Panc1 (cell line): ENCODE data around the gene SSH2. TPM values are rescaled to one million over a fixed set of nuclear protein-coding genes. Genes with fewer than 3 reads are reported as not detected.

Source experiments
- ATAC-seq: fragments of 200-7000 bp; cut with Tn5 transposase; 2 replicates; pipeline ENCODE4 v1.9.1; 2020; ENCODE audit warnings: mild to moderate bottlenecking, moderate library complexity
- BruUV-seq: library from RNA; stranded (reverse); fragments of 400-500 nt; replicated peaks from 2 replicates; lab custom pipeline; 2021; lab: Mats Ljungman, UMichigan
- CTCF ChIA-PET: fragments of 300-600 bp; sonication (Branson Sonifier 250); formaldehyde crosslinking; loops from one replicate; lab custom pipeline; 2022; ENCODE audit warnings: antibody characterized with exemption; lab: Charles Lee
- POLR2A ChIA-PET: fragments of 300-600 bp; sonication (Branson Sonifier 250); formaldehyde crosslinking; loops from one replicate; lab custom pipeline; 2022; ENCODE audit warnings: antibody characterized with exemption; lab: Charles Lee
- DNase-seq: peaks from one replicate; pipeline ENCODE4 v3.0.0-alpha.2; 2010; ENCODE audit warnings: low read depth, low spot score
- H3K27ac ChIP-seq: 2 replicates; pipeline ENCODE4 v1.5.1; 2011; ENCODE audit warnings: mild to moderate bottlenecking, low read length, inconsistent platforms
- H3K27me3 ChIP-seq: fragments of 200-500 bp; sonication (Bioruptor generic); 2 replicates; pipeline ENCODE4 v1.6.0; 2014; ENCODE audit warnings: low read length, inconsistent platforms; ENCODE audit not compliant: control insufficient read depth, insufficient read depth
- H3K36me3 ChIP-seq: fragments of 200-500 bp; sonication (Bioruptor generic); 2 replicates; pipeline ENCODE4 v1.5.1; 2014; ENCODE audit warnings: inconsistent platforms, mild to moderate bottlenecking, low read length, moderate library complexity; ENCODE audit not compliant: control insufficient read depth, insufficient read depth
- H3K4me1 ChIP-seq: 2 replicates; pipeline ENCODE4 v1.5.1; 2011; ENCODE audit warnings: inconsistent platforms, mild to moderate bottlenecking, low read length, moderate library complexity; ENCODE audit not compliant: control insufficient read depth, insufficient read depth
- H3K4me3 ChIP-seq, 2 experiments: 2 replicates each; pipeline ENCODE4 v1.5.1; 2011 to 2012; ENCODE audit warnings: low read depth in 2 of 2, low read length in 2 of 2, mild to moderate bottlenecking in 2 of 2, inconsistent platforms in 1 of 2, moderate library complexity in 1 of 2
- H3K9me3 ChIP-seq: fragments of 200-500 bp; sonication (Bioruptor generic); 2 replicates; pipeline ENCODE4 v1.5.1; 2014; ENCODE audit warnings: low read depth, mild to moderate bottlenecking, inconsistent platforms, low read length, moderate library complexity; ENCODE audit not compliant: control insufficient read depth, insufficient read depth
- CTCF ChIP-seq: fragments of 450-650 bp; IDR thresholded peaks from 2 replicates; pipeline ENCODE4 v1.5.1; 2017; ENCODE audit warnings: mild to moderate bottlenecking
- POLR2AphosphoS5 ChIP-seq: IDR thresholded peaks from 2 replicates; pipeline ENCODE4 v1.6.1; 2012; ENCODE audit warnings: mild to moderate bottlenecking, low read depth, low read length, moderate library complexity
- REST ChIP-seq, 2 experiments: IDR thresholded peaks; 2 replicates each; pipeline ENCODE4 v1.6.1; 2011 to 2012; ENCODE audit warnings: low read depth in 2 of 2, control low read depth in 1 of 2, low read length in 1 of 2, mild to moderate bottlenecking in 1 of 2, moderate library complexity in 1 of 2; ENCODE audit not compliant: insufficient read depth in 1 of 2
- SIN3A ChIP-seq: IDR thresholded peaks from 2 replicates; pipeline ENCODE4 v1.6.1; 2012; ENCODE audit warnings: low read depth, mild to moderate bottlenecking, low read length, moderate library complexity, borderline replicate concordance; ENCODE audit not compliant: insufficient read depth
- TCF7L2 ChIP-seq: IDR thresholded peaks from 2 replicates; pipeline ENCODE4 v1.6.1; 2011; ENCODE audit warnings: mild to moderate bottlenecking, low read depth, low read length, inconsistent platforms
- in situ Hi-C: cut with HindIII; loops from 2 replicates; pipeline ENCODE4 v1.10.0; 2016; ENCODE audit warnings: low sequenced_read_pairs, low pct_unique_long_range_greater_than_20kb
- intact Hi-C: fragments of 100-400 bp; cut with micrococcal nuclease; formaldehyde crosslinking; loops from one replicate; pipeline ENCODE4 v1.10.0; 2022; ENCODE audit not compliant: unreplicated experiment
- total RNA-seq: library from RNA; stranded (reverse); gene quantifications from one replicate; pipeline ENCODE4 v1.2.1, GENCODE V29; 2021; ENCODE audit not compliant: unreplicated experiment

The SSH2 gene
- total RNA-seq, 1 experiment from 2014 or later: 30.6 TPM

- Histone ChIP-seq H3K4me3 (no peak overlapping the region), H3K27me3 (no peaks in the 10 kb centered on the region), H3K9me3 (no peaks in the 10 kb centered on the region), H3K4me1 (peaks cover 2% of the 10 kb centered on the region; the same call in 1 of the 2 replicates), H3K36me3 (no peaks in the 10 kb centered on the region), H3K27ac (no peak overlapping the region)
- ChIA-PET CTCF (no interaction called here), POLR2A (no interaction called here)
- DNase-seq: no peak
- BruUV-seq: no TSS peak
- TF ChIP-seq TCF7L2 (no peak), SIN3A (no peak), CTCF (no peak), REST (IDR thresholded peaks at IDR 0.05; ENCODE audit: insufficient read depth in 1 of 2, low read depth in 2 of 2, low read length in 1 of 2) (no peak), POLR2AphosphoS5 (no peak)
- intact Hi-C loops: no loop called here
- no peak for ATAC-seq
- in situ Hi-C loops: no loop called here
Measured at GRCh38 chr17:29740017-29740416, 190.0 kb downstream of the SSH2 start.

GRCh38 chr17:29734640-29735039 lies 195.4 kb downstream of the SSH2 start:
- in situ Hi-C loops (no loop called here), intact Hi-C loops (no loop called here)
- peaks cover 14% of the 10 kb centered on the region for H3K4me1 ChIP-seq
- no peaks in the 10 kb centered on the region for H3K36me3 ChIP-seq
- TF ChIP-seq REST (IDR thresholded peaks at IDR 0.05; ENCODE audit: insufficient read depth in 1 of 2, low read depth in 2 of 2, low read length in 1 of 2) (no peak), POLR2AphosphoS5 (no peak), CTCF (no peak), SIN3A (no peak), TCF7L2 (no peak)
- H3K9me3 ChIP-seq: no peaks in the 10 kb centered on the region
- ChIA-PET POLR2A (interaction anchor here (0.9 kb wide), 1 partner anchor 11 kb away, joined by 12 read pairs; no protein-coding TSS in a partner anchor), CTCF (no interaction called here)
- peak overlapping the region; percentile 37 for H3K27ac ChIP-seq
- DNase-seq: no peak
- H3K4me3 ChIP-seq: no peak overlapping the region
- BruUV-seq: no TSS peak
- ATAC-seq: no peak
- H3K27me3 ChIP-seq: no peaks in the 10 kb centered on the region
